PC-3 (cell line): ENCODE data around the gene JAML.

Experiments
- CTCF ChIP-seq: fragments of 300-600 bp; sonication (generic); conservative IDR thresholded peaks from 2 replicates; pipeline ENCODE4 v1.5.1; 2017; ENCODE audit warnings: antibody characterized with exemption, low read depth, mild to moderate bottlenecking, low read length
- EZH2 ChIP-seq: fragments of 300-600 bp; sonication (generic); IDR thresholded peaks from one replicate; pipeline ENCODE4 v1.6.1; 2017; ENCODE audit warnings: antibody characterized with exemption, mild to moderate bottlenecking, low read length; ENCODE audit not compliant: unreplicated experiment

GRCh38 chr11:118226296-118226695 is 1.5 kb upstream of the JAML start:
- TF ChIP-seq CTCF (no peak), EZH2 (no peak)
